ENCODE data around the gene ANXA2R. TPM values are rescaled to one million over a fixed set of nuclear protein-coding genes. Genes with fewer than 3 reads are reported as not detected.
A peak's percentile ranks its signal among the peaks of the same experiment; 100 is the strongest.

The ANXA2R gene
- total and polyA plus RNA-seq, 2 of the 4 experiments (the other 2 are of a cell fraction): 1.3 to 3.6 TPM

- peaks cover 5% of the 10 kb centered on the region; the same call in 1 of the 2 replicates for H3K4me1 ChIP-seq (ENCODE audit: control insufficient read depth, insufficient read depth, low read length)
- intact Hi-C loops (cut with micrococcal nuclease): loop anchor here (5.0 kb wide), 1 partner anchor 1141 kb away; the partner anchor contains the start of gene RIMOC1
- peak overlapping the region; percentile 95 for H3K4ac ChIP-seq (ENCODE audit: low read depth, low read length)
- H3K14ac ChIP-seq (replicated peaks; ENCODE audit: low read depth, low read length): peak overlapping the region; percentile 96
- H3K9ac ChIP-seq (ENCODE audit: low read depth, low read length): peak overlapping the region; percentile 90
- peak overlapping the region; percentile 95 for H3K4me3 ChIP-seq (ENCODE audit: insufficient read depth, low read depth, low read length)
- peak overlapping the region; percentile 97 for H3K23ac ChIP-seq (ENCODE audit: low read depth, low read length)
- H4K5ac ChIP-seq (ENCODE audit: low read depth, low read length): peak overlapping the region; percentile 80
- H2AK9ac ChIP-seq (replicated peaks; ENCODE audit: low read depth, low read length, poor library complexity): peak overlapping the region; percentile 83
- H4K20me1 ChIP-seq (ENCODE audit: insufficient read depth, low read length): peaks cover 7% of the 10 kb centered on the region; the same call in 1 of the 2 replicates
- ATAC-seq (ENCODE audit: low read depth) (peak; percentile 2; the same call in 1 of the 2 replicates), DNase-seq (peak; percentile 70)
- H2AFZ ChIP-seq (replicated peaks; ENCODE audit: low read length, poor library complexity): peak overlapping the region; percentile 84
- in situ Hi-C loops (cut with MboI; ENCODE audit: low sequenced_read_pairs): no loop called here
- H3K4me2 ChIP-seq (ENCODE audit: low read depth, low read length): peak overlapping the region; percentile 87
- no peaks in the 10 kb centered on the region for H3K36me3 ChIP-seq (ENCODE audit: control insufficient read depth, insufficient read depth, low read length)
- ChIA-PET POLR2A (ENCODE audit: unreplicated experiment) (interaction anchor here (1.1 to 3.3 kb wide), 3 partner anchors 35 to 95 kb away, joined by 6 to 16 read pairs (median 7); no protein-coding TSS in a partner anchor), CTCF (interaction anchor here (0.9 to 1.7 kb wide), 5 partner anchors 9 to 34 kb away, joined by 3 to 20 read pairs (median 4); no protein-coding TSS in a partner anchor)
- H4K91ac ChIP-seq (ENCODE audit: insufficient read depth, low read depth, low read length): peak overlapping the region; percentile 78
- dilution Hi-C loops (cut with HindIII; ENCODE audit: low sequenced_read_pairs, unreplicated experiment): no loop called here
- peak overlapping the region; percentile 92 for H2BK5ac ChIP-seq (ENCODE audit: low read depth, low read length, poor library complexity, severe bottlenecking)
- 0 out of 2 replicates have a peak, but pooled peaks cover 5% of the 10 kb centered on the region for H3K9me1 ChIP-seq (ENCODE audit: insufficient read depth, low read length)
- peak overlapping the region; percentile 22 to 65; a peak in 3 of 4 replicates for H4K8ac ChIP-seq (ENCODE audit: low read depth in 2 of 2, low read length in 2 of 2)
- H2BK120ac ChIP-seq (ENCODE audit: low read depth, low read length): peak overlapping the region; percentile 87
- BruUV-seq (replicated peaks): no TSS peak
- H3K9me3 ChIP-seq (ENCODE audit: control insufficient read depth, insufficient read depth, low read length): no peaks in the 10 kb centered on the region
- H3K27ac ChIP-seq (ENCODE audit: insufficient read depth, low read length): peak overlapping the region; percentile 88
- peak overlapping the region; percentile 94 for H3K18ac ChIP-seq (ENCODE audit: low read depth, low read length)
- peak overlapping the region; percentile 48; the same call in 2 of the 3 replicates for H2BK15ac ChIP-seq (ENCODE audit: low read depth, low read length)
- no peak overlapping the region for H2BK20ac ChIP-seq (ENCODE audit: low read depth, low read length)
- peaks cover 10 to 50% of the 10 kb centered on the region in 2 experiments for H3K79me1 ChIP-seq (ENCODE audit: low read depth in 1 of 2, low read length in 2 of 2)
- WGBS, 2 experiments (ENCODE audit: extremely low coverage in 2 of 2, insufficient read length in 1 of 2): 0% methylated on average over 34 of the region's 58 CpGs; no CpG with 5 or more reads in 1 of the 2 experiments
- TF ChIP-seq FOS (IDR thresholded peaks at IDR 0.05; ENCODE audit: low read depth, low read length): no peak
- TF ChIP-seq RFX5 (IDR thresholded peaks at IDR 0.05; ENCODE audit: low read depth, low read length): no peak
- TF ChIP-seq NFE2L2 (IDR thresholded peaks at IDR 0.05; ENCODE audit: low read depth, low read length): no peak
- 0 out of 2 replicates have a peak, but pooled peaks have one; percentile 5 for TF ChIP-seq SMC3 (IDR thresholded peaks at IDR 0.05; ENCODE audit: low read depth, low read length)
- TF ChIP-seq CEBPB (IDR thresholded peaks at IDR 0.05; ENCODE audit: low read depth, low read length): peak; percentile 41; the same call in 1 of the 2 replicates
- TF ChIP-seq RAD21 (IDR thresholded peaks at IDR 0.05; ENCODE audit: low read length): no peak
- TF ChIP-seq CHD1 (IDR thresholded peaks at IDR 0.05; ENCODE audit: low read depth, low read length): no peak; the same call in 1 of the 2 replicates
- TF ChIP-seq MXI1 (IDR thresholded peaks at IDR 0.05; ENCODE audit: borderline replicate concordance, low read depth, low read length): 0 out of 2 replicates have a peak, but pooled peaks have one; percentile 25
- peak overlapping the region; percentile 66 for H3K56ac ChIP-seq (ENCODE audit: extremely low read depth, insufficient read depth, low read length)
- H3K27me3 ChIP-seq (ENCODE audit: control insufficient read depth, insufficient read depth, low read length): no peaks in the 10 kb centered on the region
- H2AK5ac ChIP-seq (ENCODE audit: low read depth, low read length): peak overlapping the region; percentile 40
These were observed 2.7 kb upstream of the ANXA2R start for GRCh38 chr5:43042626-43043399.
